ENCODE data around the gene ASCL1. TPM values are rescaled to one million over a fixed set of nuclear protein-coding genes. Genes with fewer than 3 reads are reported as not detected.
A peak's percentile ranks its signal among the peaks of the same experiment; 100 is the strongest.

Gene ASCL1
- total and polyA plus RNA-seq, 7 donors = 0.01 to 0.03 TPM; not detected in 5

DNA sequence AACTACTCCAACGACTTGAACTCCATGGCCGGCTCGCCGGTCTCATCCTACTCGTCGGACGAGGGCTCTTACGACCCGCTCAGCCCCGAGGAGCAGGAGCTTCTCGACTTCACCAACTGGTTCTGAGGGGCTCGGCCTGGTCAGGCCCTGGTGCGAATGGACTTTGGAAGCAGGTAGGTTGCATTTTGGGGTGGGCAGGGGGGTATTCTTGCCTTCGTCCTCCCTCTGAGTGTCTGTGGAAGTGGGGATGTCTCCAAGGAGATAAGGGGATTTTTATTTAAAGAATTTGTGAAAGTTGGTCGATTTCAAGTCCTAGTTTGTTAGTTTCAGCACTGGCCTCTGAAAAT, 1.3 kb downstream of the ASCL1 start:
- Histone ChIP-seq H3K9me3 (no peaks in the 10 kb centered on the region), H3K27ac (no peak overlapping the region), H3K27me3 (ENCODE audit: insufficient read depth in 3 of 3, low read length in 2 of 3) (peaks cover 4 to 99% (median 36%) of the 10 kb centered on the region in 3 donors), H3K4me3 (peak overlapping the region; percentile 54), H3K4me1 (no peaks in the 10 kb centered on the region), H3K36me3 (ENCODE audit: insufficient read depth in 1 of 2, low read depth in 1 of 2) (no peaks in the 10 kb centered on the region)
- DNase-seq (no peak), ATAC-seq (no peak)
- TF ChIP-seq, protein P1, sequence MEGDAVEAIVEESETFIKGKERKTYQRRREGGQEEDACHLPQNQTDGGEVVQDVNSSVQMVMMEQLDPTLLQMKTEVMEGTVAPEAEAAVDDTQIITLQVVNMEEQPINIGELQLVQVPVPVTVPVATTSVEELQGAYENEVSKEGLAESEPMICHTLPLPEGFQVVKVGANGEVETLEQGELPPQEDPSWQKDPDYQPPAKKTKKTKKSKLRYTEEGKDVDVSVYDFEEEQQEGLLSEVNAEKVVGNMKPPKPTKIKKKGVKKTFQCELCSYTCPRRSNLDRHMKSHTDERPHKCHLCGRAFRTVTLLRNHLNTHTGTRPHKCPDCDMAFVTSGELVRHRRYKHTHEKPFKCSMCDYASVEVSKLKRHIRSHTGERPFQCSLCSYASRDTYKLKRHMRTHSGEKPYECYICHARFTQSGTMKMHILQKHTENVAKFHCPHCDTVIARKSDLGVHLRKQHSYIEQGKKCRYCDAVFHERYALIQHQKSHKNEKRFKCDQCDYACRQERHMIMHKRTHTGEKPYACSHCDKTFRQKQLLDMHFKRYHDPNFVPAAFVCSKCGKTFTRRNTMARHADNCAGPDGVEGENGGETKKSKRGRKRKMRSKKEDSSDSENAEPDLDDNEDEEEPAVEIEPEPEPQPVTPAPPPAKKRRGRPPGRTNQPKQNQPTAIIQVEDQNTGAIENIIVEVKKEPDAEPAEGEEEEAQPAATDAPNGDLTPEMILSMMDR (IDR thresholded peaks at IDR 0.05) = no peak
- intact Hi-C loops (cut with DNase I) = no loop called here
- WGBS, 3 donors = 3 to 6% (median 3%) methylated on average over 13 to 15 of the region's 15 CpGs

DNA sequence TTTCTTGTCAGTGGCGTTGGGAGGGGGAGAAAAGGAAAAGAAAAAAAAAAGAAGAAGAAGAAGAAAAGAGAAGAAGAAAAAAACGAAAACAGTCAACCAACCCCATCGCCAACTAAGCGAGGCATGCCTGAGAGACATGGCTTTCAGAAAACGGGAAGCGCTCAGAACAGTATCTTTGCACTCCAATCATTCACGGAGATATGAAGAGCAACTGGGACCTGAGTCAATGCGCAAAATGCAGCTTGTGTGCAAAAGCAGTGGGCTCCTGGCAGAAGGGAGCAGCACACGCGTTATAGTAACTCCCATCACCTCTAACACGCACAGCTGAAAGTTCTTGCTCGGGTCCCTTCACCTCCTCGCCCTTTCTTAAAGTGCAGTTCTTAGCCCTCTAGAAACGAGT, 1.9 kb downstream of the ASCL1 start:
- Histone ChIP-seq H3K4me1 (no peaks in the 10 kb centered on the region), H3K4me3 (no peak overlapping the region), H3K9me3 (no peaks in the 10 kb centered on the region), H3K36me3 (ENCODE audit: insufficient read depth in 1 of 2, low read depth in 1 of 2) (no peaks in the 10 kb centered on the region), H3K27ac (no peak overlapping the region), H3K27me3 (ENCODE audit: insufficient read depth in 3 of 3, low read length in 2 of 3) (peaks cover 9 to 98% (median 35%) of the 10 kb centered on the region in 3 donors)
- intact Hi-C loops (cut with DNase I) = no loop called here
- 5 to 13% (median 12%) methylated on average over 14 of the region's 14 CpGs for WGBS, 3 donors
- ATAC-seq (no peak), DNase-seq (no peak)
- TF ChIP-seq, protein P1 (IDR thresholded peaks at IDR 0.05) = no peak

DNA sequence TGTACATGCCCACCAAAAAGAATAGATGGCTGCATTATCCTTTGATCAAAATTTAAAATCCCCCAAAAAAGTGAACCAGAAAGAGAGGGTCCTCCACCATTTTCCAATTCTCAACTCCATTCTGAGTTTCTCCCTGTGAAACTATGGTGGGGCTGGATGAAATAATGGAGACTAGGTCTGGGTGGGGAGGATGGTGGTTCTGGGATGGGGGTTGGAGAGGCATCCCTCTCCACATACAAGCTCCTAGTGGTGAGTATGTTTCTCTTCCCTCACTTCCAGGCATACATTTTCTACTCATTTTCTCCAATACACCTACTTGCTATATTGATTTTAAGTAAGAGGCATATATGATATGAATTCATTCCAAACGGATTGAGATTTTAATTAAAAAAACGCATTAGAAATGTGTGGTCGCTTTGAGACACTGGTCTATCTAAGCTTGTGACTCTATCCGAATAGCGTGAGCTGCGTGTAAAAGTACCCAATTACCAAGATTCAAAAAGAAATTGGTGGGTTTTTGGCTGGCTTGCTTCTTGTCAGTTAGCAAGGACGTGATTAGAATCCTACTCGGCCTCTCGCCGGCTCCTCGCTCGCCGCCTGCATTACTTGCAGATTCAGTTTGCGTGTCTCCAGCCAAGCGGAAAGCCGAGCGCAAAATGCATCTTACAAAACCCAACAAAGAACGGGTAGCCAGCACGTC, 3.4 kb downstream of the ASCL1 start:
- no peaks in the 10 kb centered on the region for H3K9me3 ChIP-seq
- 5 to 12% (median 8%) methylated on average over 19 of the region's 19 CpGs for WGBS, 3 donors
- TF ChIP-seq, protein P1 (IDR thresholded peaks at IDR 0.05) = no peak
- no peaks in the 10 kb centered on the region for H3K36me3 ChIP-seq (ENCODE audit: insufficient read depth in 1 of 2, low read depth in 1 of 2)
- peaks cover 9 to 98% (median 38%) of the 10 kb centered on the region in 3 donors for H3K27me3 ChIP-seq (ENCODE audit: insufficient read depth in 3 of 3, low read length in 2 of 3)
- no peak for DNase-seq
- H3K4me1 ChIP-seq = no peaks in the 10 kb centered on the region
- intact Hi-C loops (cut with DNase I) = no loop called here
- no peak overlapping the region for H3K4me3 ChIP-seq
- no peak for ATAC-seq
- H3K27ac ChIP-seq = no peak overlapping the region

DNA sequence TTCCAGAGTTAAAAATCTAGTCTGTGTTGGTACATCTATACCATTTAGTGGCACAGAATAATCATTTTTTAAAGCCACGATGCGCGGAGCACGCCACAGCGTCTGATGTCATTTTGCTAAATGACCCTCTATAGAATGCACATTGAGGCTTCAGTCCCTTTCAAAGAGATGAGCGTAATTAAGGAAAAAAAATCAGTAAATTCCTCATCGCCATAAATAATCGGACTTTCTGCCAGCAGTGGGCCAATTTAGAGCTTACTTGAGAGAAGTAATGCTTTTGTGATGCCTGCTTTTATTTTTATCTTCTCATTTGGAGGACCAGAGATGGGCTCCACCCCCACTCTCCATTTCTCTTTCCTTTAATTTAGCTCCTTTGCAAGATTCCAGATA, 4.0 kb downstream of the ASCL1 start:
- Histone ChIP-seq H3K9me3 (no peaks in the 10 kb centered on the region), H3K4me1 (no peaks in the 10 kb centered on the region), H3K4me3 (no peak overlapping the region), H3K27me3 (ENCODE audit: insufficient read depth in 3 of 3, low read length in 2 of 3) (peaks cover 9 to 98% (median 37%) of the 10 kb centered on the region in 3 donors), H3K36me3 (ENCODE audit: insufficient read depth in 1 of 2, low read depth in 1 of 2) (no peaks in the 10 kb centered on the region), H3K27ac (no peak overlapping the region)
- intact Hi-C loops (cut with DNase I) = no loop called here
- WGBS, 3 donors = 3 to 9% (median 6%) methylated on average over 8 of the region's 8 CpGs
- DNase-seq (no peak), ATAC-seq (no peak)
- TF ChIP-seq, protein P1 (IDR thresholded peaks at IDR 0.05) = no peak

DNA sequence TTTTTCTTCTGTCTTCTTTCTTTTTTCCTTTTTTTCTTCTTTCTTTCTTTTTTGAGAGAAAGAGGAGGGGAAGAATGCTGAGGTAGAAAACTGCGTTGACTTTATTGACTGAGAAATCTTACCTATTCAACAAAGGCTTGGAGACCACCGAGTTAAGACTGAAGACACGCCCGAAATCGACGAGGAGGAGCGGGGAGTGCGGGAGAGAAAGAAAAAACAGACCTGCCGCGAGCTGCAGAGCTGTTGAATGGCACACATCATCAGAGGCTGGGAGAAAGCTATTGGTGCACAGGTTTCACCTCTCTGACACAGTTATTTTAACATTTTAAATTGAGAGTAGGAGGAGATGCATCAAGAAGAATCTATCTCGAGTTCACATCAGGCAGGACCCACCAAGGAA, 5.1 kb downstream of the ASCL1 start:
- DNase-seq = no peak
- H3K4me3 ChIP-seq = no peak overlapping the region
- peaks cover 9 to 98% (median 31%) of the 10 kb centered on the region in 3 donors for H3K27me3 ChIP-seq (ENCODE audit: insufficient read depth in 3 of 3, low read length in 2 of 3)
- no peaks in the 10 kb centered on the region for H3K9me3 ChIP-seq
- H3K27ac ChIP-seq = no peak overlapping the region
- 5 to 6% (median 5%) methylated on average over 11 of the region's 11 CpGs for WGBS, 3 donors
- no peak for ATAC-seq
- intact Hi-C loops (cut with DNase I) = no loop called here
- H3K4me1 ChIP-seq = no peaks in the 10 kb centered on the region
- no peaks in the 10 kb centered on the region for H3K36me3 ChIP-seq (ENCODE audit: insufficient read depth in 1 of 2, low read depth in 1 of 2)
- TF ChIP-seq, protein P1 (IDR thresholded peaks at IDR 0.05) = no peak

Measured in psoas muscle (tissue), 8 donors.